22Rv1 (cell line): Measurements from ENCODE around the gene CLMP.

Experiments
- H3K27ac ChIP-seq: fragments of 450-650 bp; 2 replicates; pipeline ENCODE4 v1.5.1; 2017
- CTCF ChIP-seq: fragments of 450-650 bp; IDR thresholded peaks from 2 replicates; pipeline ENCODE4 v1.5.1; 2017; ENCODE audit warnings: mild to moderate bottlenecking
- ZFX ChIP-seq: fragments of 450-650 bp; IDR thresholded peaks from 2 replicates; pipeline ENCODE4 v1.6.1; 2017; ENCODE audit warnings: antibody characterized with exemption, borderline replicate concordance

CLMP gene

GRCh38 chr11:123181075-123181474, 14.0 kb downstream of the CLMP start:
- no peak overlapping the region for H3K27ac ChIP-seq
- TF ChIP-seq ZFX = no peak
- no peak for TF ChIP-seq CTCF

- TF ChIP-seq CTCF (no peak), ZFX (no peak)
- no peak overlapping the region for H3K27ac ChIP-seq
Observed at GRCh38 chr11:123180574-123180973, 14.5 kb downstream of the CLMP start.

DNA sequence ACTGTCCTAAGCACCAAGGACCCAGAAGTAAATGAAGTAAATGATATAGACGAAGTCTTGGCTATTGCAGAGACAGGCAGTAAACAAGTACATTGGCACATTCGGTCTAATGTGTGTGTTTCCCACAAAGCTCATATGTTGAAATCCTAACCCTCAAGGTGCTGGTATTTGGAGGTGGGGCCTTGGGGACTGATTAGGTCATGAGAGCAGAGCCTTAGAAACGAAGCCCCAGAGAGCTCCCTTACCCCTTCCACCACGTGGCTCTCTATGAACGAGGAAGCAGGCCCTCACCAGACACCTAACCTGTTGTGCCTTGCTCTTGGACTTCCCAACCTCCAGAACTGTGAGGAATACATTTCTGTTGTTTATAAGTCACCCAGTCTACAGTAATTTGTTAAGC, 14.9 kb downstream of the CLMP start:
- no peak overlapping the region for H3K27ac ChIP-seq
- TF ChIP-seq ZFX = no peak
- no peak for TF ChIP-seq CTCF

GRCh38 chr11:123179586-123179985, 15.5 kb downstream of the CLMP start:
- H3K27ac ChIP-seq = no peak overlapping the region

DNA sequence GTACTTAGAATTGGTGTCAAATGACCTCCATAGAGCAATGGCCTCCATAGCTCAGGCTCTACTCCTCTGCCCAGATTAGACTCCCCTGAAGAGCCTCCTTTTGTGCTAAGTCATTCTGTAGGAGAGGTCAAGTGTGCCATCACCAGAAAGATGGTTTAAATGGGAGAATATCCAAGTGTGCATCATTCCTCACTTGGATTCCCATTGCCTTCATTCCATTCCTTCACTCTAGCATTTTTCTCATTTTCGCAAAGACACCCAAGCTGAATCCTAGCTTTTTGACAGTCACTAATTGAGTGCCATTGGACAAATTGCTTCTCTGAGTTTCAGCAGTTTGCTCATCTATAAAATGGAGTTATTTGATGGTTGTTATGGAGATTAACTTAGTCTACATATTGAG, 16.9 kb downstream of the CLMP start:
- no peak overlapping the region for H3K27ac ChIP-seq
- TF ChIP-seq ZFX (no peak), CTCF (no peak)

More at GRCh38 chr11:123179586-123179985, 15.5 kb downstream of the CLMP start:
- no peak for TF ChIP-seq ZFX

DNA sequence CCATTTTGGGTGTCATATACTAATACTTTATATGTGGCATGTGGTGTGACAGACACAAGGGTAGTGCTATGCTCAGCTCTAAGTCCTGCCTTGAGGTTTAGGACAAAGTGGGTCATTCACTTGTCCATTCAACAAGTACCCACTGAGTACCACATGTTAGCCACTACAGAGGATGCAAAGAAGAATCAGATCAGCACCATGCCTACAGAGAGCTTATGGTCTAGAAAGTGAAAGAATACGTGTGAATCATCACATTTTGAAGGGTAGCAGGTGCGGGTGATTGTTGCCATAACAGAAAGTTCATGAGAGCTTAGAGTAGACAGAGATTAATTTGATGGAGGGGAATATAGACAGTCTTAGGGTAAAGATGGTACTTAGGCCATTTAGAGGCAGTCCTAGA, 18.3 kb downstream of the CLMP start:
- H3K27ac ChIP-seq = no peak overlapping the region
- TF ChIP-seq ZFX = no peak
- TF ChIP-seq CTCF = no peak

DNA sequence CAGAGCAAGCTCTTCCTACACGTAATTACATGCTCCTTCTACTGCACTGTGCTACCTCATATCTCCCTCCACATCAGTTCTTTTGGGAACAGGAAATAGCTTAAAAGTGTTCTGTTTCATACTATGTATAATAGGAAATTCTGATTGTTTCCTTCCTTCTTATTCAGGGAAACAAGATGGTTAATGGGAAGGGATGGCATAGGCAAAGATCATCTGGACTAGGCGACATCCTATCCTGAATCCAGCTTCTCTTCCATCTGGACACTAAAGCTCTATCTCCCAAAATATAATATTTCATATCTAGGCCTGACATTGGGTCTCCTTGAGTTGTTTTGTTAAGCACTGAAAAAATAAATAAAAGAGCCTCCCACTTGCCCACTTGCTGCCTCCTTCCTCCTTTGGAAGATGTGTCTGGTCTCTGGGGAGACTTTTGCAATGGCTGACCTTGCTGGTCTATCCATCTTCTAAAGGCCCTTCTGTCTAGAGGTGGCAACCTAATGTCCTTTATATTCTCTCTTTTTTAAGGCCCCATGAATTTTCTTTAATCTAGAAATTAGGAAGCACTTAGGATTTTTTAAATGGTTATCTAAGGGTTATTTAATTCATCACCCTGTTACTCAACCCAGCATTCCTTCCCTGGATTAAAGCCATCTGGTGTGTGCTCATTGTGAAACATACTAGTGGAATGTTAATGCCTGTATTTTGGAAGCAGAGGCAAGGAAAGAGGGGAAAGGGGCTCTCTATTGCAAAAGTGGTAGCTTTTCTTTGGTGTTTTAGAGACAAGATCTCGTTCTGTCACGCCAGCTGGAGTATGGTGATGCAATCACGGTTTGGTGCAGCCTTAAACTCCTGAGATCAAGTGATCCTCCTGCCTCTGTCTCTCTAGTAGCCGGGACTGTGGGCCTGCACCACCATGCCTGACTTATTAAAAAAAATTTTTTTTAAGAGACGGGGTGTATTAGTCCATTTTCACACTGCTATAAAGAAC, 20.6 kb downstream of the CLMP start:
- no peak overlapping the region for H3K27ac ChIP-seq
- TF ChIP-seq ZFX = no peak
- TF ChIP-seq CTCF = no peak
